DOHH2 (cell line): Measurements from ENCODE around the gene PRKCSH.

Experiments used
- H3F3A ChIP-seq: fragments of 200-600 bp; sonication (generic), shearing (Covaris generic); 2 replicates; pipeline ENCODE4 v1.6.0; 2016; ENCODE audit warnings: antibody characterized with exemption, mild to moderate bottlenecking; ENCODE audit not compliant: control insufficient read depth, insufficient read depth
- H3K27ac ChIP-seq: fragments of 200-600 bp; sonication (generic); 2 replicates; pipeline ENCODE4 v1.5.1; 2014; ENCODE audit warnings: low read depth, mild to moderate bottlenecking, low read length, moderate library complexity
- H3K27me3 ChIP-seq: fragments of 200-600 bp; sonication (generic); 2 replicates; pipeline ENCODE4 v1.6.1; 2014; ENCODE audit warnings: mild to moderate bottlenecking, low read length, mixed read lengths; ENCODE audit not compliant: control insufficient read depth
- H3K36me3 ChIP-seq: fragments of 200-600 bp; sonication (generic); 2 replicates; pipeline ENCODE4 v1.6.1; 2014; ENCODE audit warnings: mild to moderate bottlenecking, low read length, moderate library complexity, mixed read lengths; ENCODE audit not compliant: control insufficient read depth
- H3K4me1 ChIP-seq: fragments of 200-600 bp; sonication (generic); 2 replicates; pipeline ENCODE4 v1.6.1; 2014; ENCODE audit warnings: mild to moderate bottlenecking, low read length, mixed read lengths; ENCODE audit not compliant: control insufficient read depth
- H3K4me2 ChIP-seq: fragments of 200-600 bp; sonication (generic); 2 replicates; pipeline ENCODE4 v1.6.0; 2014; ENCODE audit warnings: mild to moderate bottlenecking, low read length, moderate library complexity
- H3K4me3 ChIP-seq: fragments of 200-600 bp; sonication (generic); 2 replicates; pipeline ENCODE4 v1.5.1; 2014; ENCODE audit warnings: mild to moderate bottlenecking, low read length, mixed read lengths
- H3K79me2 ChIP-seq: fragments of 200-600 bp; sonication (generic); 2 replicates; pipeline ENCODE4 v1.6.1; 2014; ENCODE audit warnings: mild to moderate bottlenecking, low read length, mixed read lengths; ENCODE audit not compliant: control insufficient read depth
- H3K9me2 ChIP-seq: fragments of 200-600 bp; sonication (generic); replicated peaks from 2 replicates; pipeline ENCODE4 v1.6.1; 2014; ENCODE audit warnings: mild to moderate bottlenecking, low read length, mixed read lengths; ENCODE audit not compliant: control insufficient read depth
- H3K9me3 ChIP-seq: fragments of 200-600 bp; sonication (generic); 2 replicates; pipeline ENCODE4 v1.6.1; 2014; ENCODE audit warnings: antibody characterized with exemption, low read length, mixed read lengths; ENCODE audit not compliant: control insufficient read depth, insufficient read depth
- H4K20me1 ChIP-seq: fragments of 200-600 bp; sonication (generic); 2 replicates; pipeline ENCODE4 v1.6.0; 2014; ENCODE audit warnings: low read depth, mild to moderate bottlenecking, antibody characterized with exemption, low read length, moderate library complexity; ENCODE audit not compliant: control insufficient read depth, insufficient read depth
- CTCF ChIP-seq: fragments of 200-600 bp; sonication (generic); IDR thresholded peaks from one replicate; pipeline ENCODE4 v1.5.1; 2014; ENCODE audit warnings: antibody characterized with exemption, mild to moderate bottlenecking, low read depth, low read length; ENCODE audit not compliant: poor library complexity, severe bottlenecking
- EZH2phosphoT487 ChIP-seq: fragments of 200-600 bp; sonication (generic); IDR thresholded peaks from 2 replicates; pipeline ENCODE4 v1.6.1; 2017; ENCODE audit warnings: borderline replicate concordance, mild to moderate bottlenecking, antibody characterized with exemption, low read length, moderate library complexity, mixed read lengths

Gene PRKCSH

DNA sequence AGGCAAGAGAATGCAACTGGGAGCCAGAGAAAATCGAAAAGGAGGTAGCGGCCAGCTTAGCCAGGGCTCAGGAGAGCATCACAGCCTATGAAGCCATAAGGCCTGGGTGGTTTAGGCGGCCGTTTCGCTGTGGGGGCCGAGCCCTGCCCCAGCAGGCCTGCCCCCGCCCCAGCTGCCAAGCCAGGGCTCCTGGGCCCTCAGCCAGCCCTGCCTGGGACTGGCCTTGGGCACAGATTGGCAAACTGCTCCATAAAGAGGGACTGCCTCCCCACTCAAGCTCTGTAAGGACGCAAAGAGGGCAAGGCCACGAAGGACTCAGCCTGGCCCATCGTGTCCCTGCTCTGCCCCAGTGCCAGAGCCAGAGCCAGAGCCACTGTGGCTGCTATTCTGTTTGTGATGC, 60.0 kb downstream of the PRKCSH start:
- H4K20me1 ChIP-seq, result no peaks in the 10 kb centered on the region
- H3K27me3 ChIP-seq, result no peaks in the 10 kb centered on the region
- peaks cover 23% of the 10 kb centered on the region for H3K36me3 ChIP-seq
- H3K4me3 ChIP-seq, result no peak overlapping the region
- H3K4me2 ChIP-seq, result no peak overlapping the region
- no peaks in the 10 kb centered on the region for H3F3A ChIP-seq
- H3K9me2 ChIP-seq, result no peaks in the 10 kb centered on the region
- H3K79me2 ChIP-seq, result no peaks in the 10 kb centered on the region
- TF ChIP-seq CTCF (no peak), EZH2phosphoT487 (no peak)
- no peaks in the 10 kb centered on the region for H3K9me3 ChIP-seq
- no peaks in the 10 kb centered on the region for H3K4me1 ChIP-seq
- no peak overlapping the region for H3K27ac ChIP-seq

DNA sequence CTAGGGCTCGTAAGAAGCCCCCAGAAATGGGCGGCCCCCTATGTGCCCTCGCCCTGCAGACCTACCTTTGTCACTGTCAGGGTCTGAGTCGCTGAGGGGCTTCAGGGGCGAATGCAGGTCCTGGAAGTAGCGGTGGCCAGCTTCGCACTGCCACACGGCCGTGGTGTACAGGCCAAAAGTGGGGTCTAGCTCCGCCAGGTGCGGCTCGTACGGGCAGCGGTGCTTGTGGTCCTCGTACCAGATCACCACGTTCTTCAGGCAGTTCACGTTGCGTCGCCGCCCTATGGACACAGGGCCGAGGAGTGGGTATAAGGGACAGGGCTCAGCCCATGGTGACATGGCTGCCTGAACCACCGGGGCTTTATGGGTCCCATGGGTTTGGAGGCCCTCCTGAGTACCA, 60.5 kb downstream of the PRKCSH start:
- H3K36me3 ChIP-seq, result peaks cover 20% of the 10 kb centered on the region
- H3K27ac ChIP-seq, result no peak overlapping the region
- H3K79me2 ChIP-seq, result no peaks in the 10 kb centered on the region
- H3K9me2 ChIP-seq, result no peaks in the 10 kb centered on the region
- TF ChIP-seq CTCF (no peak), EZH2phosphoT487 (no peak)
- H4K20me1 ChIP-seq, result no peaks in the 10 kb centered on the region
- H3F3A ChIP-seq, result no peaks in the 10 kb centered on the region
- H3K4me2 ChIP-seq, result no peak overlapping the region
- no peaks in the 10 kb centered on the region for H3K9me3 ChIP-seq
- H3K4me3 ChIP-seq, result no peak overlapping the region
- H3K27me3 ChIP-seq, result no peaks in the 10 kb centered on the region
- no peaks in the 10 kb centered on the region for H3K4me1 ChIP-seq

GRCh38 chr19:11496391-11497163, 61.1 kb downstream of the PRKCSH start:
- Histone ChIP-seq H3K79me2 (no peaks in the 10 kb centered on the region), H3K27me3 (no peaks in the 10 kb centered on the region), H3K27ac (no peak overlapping the region), H3K4me1 (no peaks in the 10 kb centered on the region), H3F3A (no peaks in the 10 kb centered on the region), H3K36me3 (peaks cover 16% of the 10 kb centered on the region), H4K20me1 (no peaks in the 10 kb centered on the region), H3K9me2 (no peaks in the 10 kb centered on the region), H3K4me3 (no peak overlapping the region), H3K4me2 (no peak overlapping the region), H3K9me3 (no peaks in the 10 kb centered on the region)
- TF ChIP-seq CTCF (peak; percentile 91), EZH2phosphoT487 (no peak)
